ENCODE data around the gene TBL1X.
"Not testable (repeated sequence)": the region's sequence is repeated elsewhere in the genome, so short reads cannot be mapped to it uniquely, and the experiment has no call there.

Gene TBL1X

GRCh38 chrX:9765072-9765736 is 300.3 kb downstream of the TBL1X start:
- H3K4me3 ChIP-seq (ENCODE audit: low read length) = no peak overlapping the region
- no peak for TF ChIP-seq ZNF274 (IDR thresholded peaks at IDR 0.05; ENCODE audit: low read depth, low read length)

- no peak within 1 kb of the TSS for H3K4me3 ChIP-seq (ENCODE audit: low read length)
- TF ChIP-seq ZNF274 (IDR thresholded peaks at IDR 0.05; ENCODE audit: low read depth, low read length) = no peak
Observed at GRCh38 chrX:9765737-9766097, 300.9 kb downstream of the TBL1X start, which contains the start of gene GPR143. TSS of gene GPR143 (minus strand) at chrX:9765847. CDS start at chrX:9765817, 30 bp downstream.

GRCh38 chrX:9767375-9767774 is 302.5 kb downstream of the TBL1X start:
- no peak for TF ChIP-seq ZNF274 (IDR thresholded peaks at IDR 0.05; ENCODE audit: low read depth, low read length)

GRCh38 chrX:9768321-9768839 is 303.5 kb downstream of the TBL1X start:
- not testable (repeated sequence) for H3K4me3 ChIP-seq (ENCODE audit: low read length)

More at GRCh38 chrX:9767375-9767774, 302.5 kb downstream of the TBL1X start:
- no peak overlapping the region for H3K4me3 ChIP-seq (ENCODE audit: low read length)

- no peak for TF ChIP-seq ZNF274 (IDR thresholded peaks at IDR 0.05; ENCODE audit: low read depth, low read length)
- H3K4me3 ChIP-seq (ENCODE audit: low read length) = no peak overlapping the region
Observed at GRCh38 chrX:9770319-9770718, 305.5 kb downstream of the TBL1X start.

- H3K4me3 ChIP-seq (ENCODE audit: low read length) = no peak overlapping the region
- TF ChIP-seq ZNF274 (IDR thresholded peaks at IDR 0.05; ENCODE audit: low read depth, low read length) = no peak
Observed at GRCh38 chrX:9772943-9773342, 308.1 kb downstream of the TBL1X start.

- no peak overlapping the region for H3K4me3 ChIP-seq (ENCODE audit: low read length)
- no peak for TF ChIP-seq ZNF274 (IDR thresholded peaks at IDR 0.05; ENCODE audit: low read depth, low read length)
Observed at GRCh38 chrX:9775930-9776329, 311.1 kb downstream of the TBL1X start.

- H3K4me3 ChIP-seq (ENCODE audit: low read length) = no peak overlapping the region
- TF ChIP-seq ZNF274 (IDR thresholded peaks at IDR 0.05; ENCODE audit: low read depth, low read length) = no peak
Observed at GRCh38 chrX:9781941-9782340, 317.1 kb downstream of the TBL1X start.

GRCh38 chrX:9784332-9784731 is 319.5 kb downstream of the TBL1X start:
- H3K4me3 ChIP-seq (ENCODE audit: low read length) = no peak overlapping the region
- no peak for TF ChIP-seq ZNF274 (IDR thresholded peaks at IDR 0.05; ENCODE audit: low read depth, low read length)

- no peak for TF ChIP-seq ZNF274 (IDR thresholded peaks at IDR 0.05; ENCODE audit: low read depth, low read length)
- H3K4me3 ChIP-seq (ENCODE audit: low read length) = no peak overlapping the region
Observed at GRCh38 chrX:9785254-9785943, 320.5 kb downstream of the TBL1X start.

- H3K4me3 ChIP-seq (ENCODE audit: low read length) = no peak within 1 kb of the TSS; the same call in 1 of the 2 replicates
- no peak for TF ChIP-seq ZNF274 (IDR thresholded peaks at IDR 0.05; ENCODE audit: low read depth, low read length)
Observed at GRCh38 chrX:9785944-9786797, 321.3 kb downstream of the TBL1X start, which contains the start of gene SHROOM2. TSS of gene SHROOM2 (plus strand) at chrX:9786429. CDS start at chrX:9786546, 117 bp downstream.

GRCh38 chrX:9786798-9787635 is 322.2 kb downstream of the TBL1X start:
- H3K4me3 ChIP-seq (ENCODE audit: low read length) = no peak overlapping the region; the same call in 1 of the 2 replicates
- TF ChIP-seq ZNF274 (IDR thresholded peaks at IDR 0.05; ENCODE audit: low read depth, low read length) = no peak

- no peak for TF ChIP-seq ZNF274 (IDR thresholded peaks at IDR 0.05; ENCODE audit: low read depth, low read length)
- H3K4me3 ChIP-seq (ENCODE audit: low read length) = no peak overlapping the region
Observed at GRCh38 chrX:9788911-9789310, 324.1 kb downstream of the TBL1X start.
